Measurements from ENCODE around the gene CFAP97D1.

GRCh38 chr17:43808076-43808475 lies 27.8 kb downstream of the CFAP97D1 start:
- TF ChIP-seq CTCF (optimal IDR thresholded peaks at IDR 0.05 in 1 of 3, IDR thresholded peaks at IDR 0.05 in 1 of 3, conservative IDR thresholded peaks at IDR 0.05 in 1 of 3; ENCODE audit: extremely low read depth in 1 of 3, insufficient read depth in 2 of 3, low read length in 3 of 3) (no peak), EZH2 (IDR thresholded peaks at IDR 0.05; ENCODE audit: low read length) (no peak)

Measured in keratinocyte (primary cell).